Kidney capillary endothelial cell (primary cell): ENCODE data around the gene ADCY5.
A peak's percentile ranks its signal among the peaks of the same experiment; 100 is the strongest.

Experiments used
- DNase-seq: peaks from one replicate; pipeline ENCODE4 v3.0.0-alpha.2; 2018; ENCODE audit warnings: low spot score

Gene ADCY5

GRCh38 chr3:123286308-123287023 is 162.4 kb downstream of the ADCY5 start:
- DNase-seq, result peak; percentile 65

- no peak for DNase-seq
These were observed 163.0 kb downstream of the ADCY5 start for GRCh38 chr3:123285931-123286307.

GRCh38 chr3:123285479-123285878 is 163.4 kb downstream of the ADCY5 start:
- DNase-seq, result no peak

- no peak for DNase-seq
These were observed 163.8 kb downstream of the ADCY5 start for GRCh38 chr3:123285066-123285465.

GRCh38 chr3:123284399-123285010 is 164.4 kb downstream of the ADCY5 start:
- no peak for DNase-seq

GRCh38 chr3:123283657-123284398 is 165.1 kb downstream of the ADCY5 start:
- DNase-seq, result no peak

GRCh38 chr3:123283074-123283473 is 165.8 kb downstream of the ADCY5 start:
- DNase-seq, result no peak

- no peak for DNase-seq
These were observed 166.4 kb downstream of the ADCY5 start for GRCh38 chr3:123282461-123282860.

GRCh38 chr3:123281929-123282328 is 167.0 kb downstream of the ADCY5 start:
- no peak for DNase-seq

- no peak for DNase-seq
These were observed 167.5 kb downstream of the ADCY5 start for GRCh38 chr3:123281406-123281805.

GRCh38 chr3:123279121-123279520 is 169.8 kb downstream of the ADCY5 start:
- DNase-seq, result no peak

- DNase-seq, result no peak
These were observed 170.4 kb downstream of the ADCY5 start for GRCh38 chr3:123278446-123278845.

GRCh38 chr3:123277106-123277505 is 171.8 kb downstream of the ADCY5 start:
- no peak for DNase-seq

GRCh38 chr3:123276346-123277006 is 172.4 kb downstream of the ADCY5 start:
- no peak for DNase-seq

- DNase-seq, result no peak
These were observed 173.2 kb downstream of the ADCY5 start for GRCh38 chr3:123275691-123276090.

- DNase-seq, result no peak
These were observed 176.3 kb downstream of the ADCY5 start for GRCh38 chr3:123272547-123272946.

- DNase-seq, result no peak
These were observed 177.3 kb downstream of the ADCY5 start for GRCh38 chr3:123271466-123272159.

GRCh38 chr3:123270818-123271217 is 178.1 kb downstream of the ADCY5 start:
- no peak for DNase-seq

GRCh38 chr3:123267821-123268220 is 181.1 kb downstream of the ADCY5 start:
- DNase-seq, result no peak

GRCh38 chr3:123263941-123264340 is 184.9 kb downstream of the ADCY5 start:
- DNase-seq, result no peak

- DNase-seq, result no peak
These were observed 186.0 kb downstream of the ADCY5 start for GRCh38 chr3:123262868-123263267.

- no peak for DNase-seq
These were observed 186.7 kb downstream of the ADCY5 start for GRCh38 chr3:123262226-123262625.
